Body of pancreas (tissue), 4 donors: ENCODE measurements around the gene PITRM1.

ENCODE experiments used
- CTCF ChIP-seq, 7 experiments: fragments of 450-650 bp in 4 of 7; fragments of 200-600 bp in 3 of 7; sonication (generic) in 3 of 7; IDR thresholded peaks; one replicate each; pipeline ENCODE4 v1.5.1; 2016 to 2019; ENCODE audit warnings: antibody characterized with exemption in 7 of 7
- POLR2A ChIP-seq, 3 donors: fragments of 450-650 bp; IDR thresholded peaks; one replicate each; pipeline ENCODE4 v1.6.1; 2016; ENCODE audit warnings: antibody characterized with exemption in 3 of 3, mild to moderate bottlenecking in 2 of 3

GRCh38 chr10:3116508-3117100, 56.0 kb downstream of the PITRM1 start:
- TF ChIP-seq CTCF (IDR thresholded peaks at IDR 0.05) = no peak
- no peak for TF ChIP-seq POLR2A (IDR thresholded peaks at IDR 0.05)
